ENCODE results near the gene MRPS23.
A peak's percentile ranks its signal among the peaks of the same experiment; 100 is the strongest.

MRPS23 gene

GRCh38 chr17:57886020-57886419 lies 36.2 kb upstream of the MRPS23 start:
- TF ChIP-seq CTCF (IDR thresholded peaks at IDR 0.05; ENCODE audit: low read depth, low read length) = no peak
- H3K4me3 ChIP-seq (ENCODE audit: low read depth, low read length) = no peak overlapping the region

- TF ChIP-seq CTCF (IDR thresholded peaks at IDR 0.05; ENCODE audit: low read depth, low read length) = no peak
- H3K4me3 ChIP-seq (ENCODE audit: low read depth, low read length) = no peak overlapping the region
These were observed 35.5 kb upstream of the MRPS23 start for GRCh38 chr17:57885148-57885915.

GRCh38 chr17:57881783-57882351 lies 32.0 kb upstream of the MRPS23 start:
- H3K4me3 ChIP-seq (ENCODE audit: low read depth, low read length) = no peak overlapping the region
- TF ChIP-seq CTCF (IDR thresholded peaks at IDR 0.05; ENCODE audit: low read depth, low read length) = no peak

DNA sequence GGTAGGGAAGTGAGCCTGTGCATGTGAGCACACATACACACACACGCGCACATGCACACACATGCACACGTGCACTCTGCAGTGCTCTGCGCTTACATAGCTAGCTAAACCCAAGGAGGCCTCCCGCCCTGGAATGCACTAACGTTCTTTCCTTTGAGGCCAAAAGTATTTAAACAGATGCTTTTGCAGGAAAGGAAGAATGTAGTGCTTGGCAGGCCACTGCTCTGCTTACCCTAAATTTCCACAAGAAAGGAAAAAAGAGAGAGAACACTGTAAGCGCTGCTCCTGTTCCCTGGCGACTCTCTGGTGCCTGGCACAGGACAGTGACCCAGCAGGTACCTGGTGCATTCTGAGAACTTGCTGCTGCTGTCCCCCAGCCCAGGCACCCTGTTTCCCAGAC lies 31.3 kb upstream of the MRPS23 start:
- H3K4me3 ChIP-seq (ENCODE audit: low read depth, low read length) = 0 out of 2 replicates have a peak overlapping the region, but pooled peaks have one; percentile 6
- TF ChIP-seq CTCF (IDR thresholded peaks at IDR 0.05; ENCODE audit: low read depth, low read length) = no peak

DNA sequence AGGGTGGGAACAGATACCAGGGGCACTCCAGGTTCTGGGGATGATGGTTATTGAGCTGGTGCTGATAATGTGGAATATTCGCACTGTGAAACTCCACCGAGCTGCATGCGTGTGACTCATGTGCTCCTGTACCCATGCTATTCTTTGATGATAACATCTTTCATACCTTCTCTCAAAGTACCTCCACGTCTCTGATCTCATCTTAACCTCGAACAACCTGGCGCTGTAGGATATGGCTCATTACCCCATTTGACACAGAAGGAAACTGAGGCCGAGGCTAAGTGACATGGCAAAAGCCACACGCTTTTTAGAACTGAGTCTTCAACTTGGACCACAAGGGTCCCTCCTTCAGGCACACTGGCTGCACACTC lies 30.2 kb upstream of the MRPS23 start:
- no peak for TF ChIP-seq CTCF (IDR thresholded peaks at IDR 0.05; ENCODE audit: low read depth, low read length)
- H3K4me3 ChIP-seq (ENCODE audit: low read depth, low read length) = no peak overlapping the region

DNA sequence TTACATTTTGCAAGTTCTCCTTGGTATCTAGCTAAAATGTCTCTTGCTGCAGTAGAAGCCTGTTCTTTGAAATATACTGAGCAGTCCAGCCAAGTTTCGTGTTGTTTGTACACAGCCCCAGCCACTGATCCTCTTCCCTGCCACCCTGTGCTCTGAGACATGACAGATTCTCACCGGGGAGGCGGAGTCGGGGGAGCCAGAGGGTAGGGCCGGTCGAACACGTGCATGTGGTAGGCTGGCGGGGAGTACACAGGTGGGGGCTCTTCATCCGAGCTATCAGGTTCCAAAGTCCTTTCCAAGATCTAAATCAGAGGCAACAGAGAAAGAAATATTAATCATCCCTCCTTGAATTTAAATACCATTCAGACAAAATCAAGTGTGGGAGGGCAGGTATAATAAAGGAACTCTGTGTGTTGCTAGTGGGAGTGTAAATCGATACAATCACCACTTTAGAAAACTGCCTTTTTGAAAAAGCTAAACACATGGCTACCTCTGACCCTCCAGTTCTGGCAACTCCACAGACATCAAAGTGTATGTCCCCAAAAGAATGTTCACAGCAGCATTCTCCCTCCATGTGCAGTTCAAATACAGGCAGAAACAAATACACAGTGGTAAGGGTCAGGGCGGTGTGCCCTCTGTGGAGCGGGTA lies 29.7 kb upstream of the MRPS23 start:
- TF ChIP-seq CTCF (IDR thresholded peaks at IDR 0.05; ENCODE audit: low read depth, low read length) = no peak

GRCh38 chr17:57877803-57878377 lies 28.0 kb upstream of the MRPS23 start:
- no peak overlapping the region for H3K4me3 ChIP-seq (ENCODE audit: low read depth, low read length)
- no peak for TF ChIP-seq CTCF (IDR thresholded peaks at IDR 0.05; ENCODE audit: low read depth, low read length)

More for the DNA sequence above, 29.7 kb upstream of the MRPS23 start:
- H3K4me3 ChIP-seq (ENCODE audit: low read depth, low read length) = no peak overlapping the region

Data from WI38 (cell line).